ENCODE measurements around the gene ETV6. TPM values are rescaled to one million over a fixed set of nuclear protein-coding genes. Genes with fewer than 3 reads are reported as not detected.

ETV6 gene
- total and polyA plus RNA-seq, 2 of the 8 experiments (the other 6 are each of a cell fraction or from before 2014, with no cell fraction given): 5.5 to 23.9 TPM

DNA sequence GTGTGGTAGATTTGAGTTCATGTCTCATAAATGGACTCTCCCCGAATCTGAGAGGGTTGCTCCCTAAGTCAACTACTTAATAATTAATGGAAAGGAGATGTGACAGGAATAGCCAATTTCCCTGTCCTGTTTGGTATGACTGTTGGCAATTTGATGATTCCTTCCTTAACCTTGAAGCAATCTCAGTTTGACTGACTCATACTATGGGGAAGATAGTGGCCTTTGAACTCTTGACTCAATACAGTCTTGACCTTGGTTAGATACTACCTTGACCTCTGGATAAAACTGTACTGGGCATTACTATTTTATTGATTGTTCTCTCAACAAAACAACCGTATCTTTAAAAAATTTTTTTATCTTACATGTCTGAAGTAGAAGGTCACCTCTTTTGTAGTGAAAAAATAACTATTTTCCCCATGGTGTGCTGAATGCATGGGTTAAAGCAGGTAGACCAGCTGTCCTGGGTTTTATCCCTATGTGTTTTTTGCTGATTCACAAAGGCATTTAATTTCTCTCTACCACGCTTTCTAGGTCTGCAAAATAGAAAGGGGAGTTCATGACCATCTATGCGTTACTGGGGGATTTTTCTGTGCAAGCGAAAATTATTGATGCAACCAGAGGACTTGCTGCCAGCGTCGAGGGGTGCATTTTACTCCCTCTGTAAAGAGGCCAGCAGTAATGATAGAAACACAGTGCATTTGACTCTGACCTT is 80.1 kb downstream of the ETV6 start (continued):
- TF ChIP-seq ATF2 (IDR thresholded peaks at IDR 0.05; ENCODE audit: low read length) (no peak), HDAC2 (IDR thresholded peaks at IDR 0.05; ENCODE audit: borderline replicate concordance in 1 of 2, low read depth in 2 of 2, low read length in 2 of 2) (no peak)

Measured in H1 (cell line).